Activated naive CD8-positive, alpha-beta T cell treated with anti-CD3 and anti-CD28 coated beads, Interleukin-2, amount 10 ng/mL, durations not matched to agents 7 days and 5 days (primary cell): ENCODE data around the gene ST6GALNAC6. TPM values are rescaled to one million over a fixed set of nuclear protein-coding genes. Genes with fewer than 3 reads are reported as not detected.
A peak's percentile ranks its signal among the peaks of the same experiment; 100 is the strongest.
"Not testable (repeated sequence)": the region's sequence is repeated elsewhere in the genome, so short reads cannot be mapped to it uniquely, and the experiment has no call there.

Experiments
- ATAC-seq: fragments of 150-1000 bp; cut with Tn5 transposase; one replicate; pipeline ENCODE4 v1.10.0; 2021; ENCODE audit warnings: low read depth, moderate library complexity
- POLR2A ChIA-PET: fragments of 350-600 bp; sonication (Branson Sonifier 250); formaldehyde crosslinking; loops from one replicate; lab custom pipeline; 2021; ENCODE audit warnings: antibody characterized with exemption; lab: Charles Lee
- DNase-seq: peaks from one replicate; pipeline ENCODE4 v3.0.0; 2021
- H3K27ac Mint-ChIP-seq: one replicate; pipeline ENCODE4 v1.8.0; 2022; ENCODE audit warnings: mild to moderate bottlenecking, mixed read lengths
- H3K27me3 Mint-ChIP-seq: one replicate; pipeline ENCODE4 v1.8.0; 2022; ENCODE audit warnings: mild to moderate bottlenecking, moderate library complexity, mixed read lengths
- H3K36me3 Mint-ChIP-seq: one replicate; pipeline ENCODE4 v1.8.0; 2021; ENCODE audit warnings: mild to moderate bottlenecking, mixed read lengths
- H3K4me1 Mint-ChIP-seq: one replicate; pipeline ENCODE4 v1.8.0; 2021; ENCODE audit warnings: mixed read lengths
- H3K4me3 Mint-ChIP-seq: one replicate; pipeline ENCODE4 v1.8.0; 2022; ENCODE audit warnings: mild to moderate bottlenecking, moderate library complexity, mixed read lengths
- H3K9me3 Mint-ChIP-seq: one replicate; pipeline ENCODE4 v1.8.0; 2021; ENCODE audit warnings: mixed read lengths
- total RNA-seq, 2 experiments: library from RNA; stranded (reverse); gene quantifications; one replicate each; pipeline ENCODE4 v1.2.3, GENCODE V29; 2021

Gene ST6GALNAC6
- total RNA-seq, 2 experiments from 2014 or later: 105 to 112 TPM

- Mint-ChIP-seq H3K4me1 (peaks cover 15% of the 10 kb centered on the region), H3K4me3 (no peak overlapping the region), H3K9me3 (peaks cover 10% of the 10 kb centered on the region), H3K27ac (no peak overlapping the region), H3K27me3 (no peaks in the 10 kb centered on the region), H3K36me3 (peaks cover 52% of the 10 kb centered on the region)
- ATAC-seq (no peak), DNase-seq (no peak)
- POLR2A ChIA-PET: interaction anchor here (0.9 to 1.3 kb wide), 2 partner anchors 11 to 23 kb away, joined by 4 read pairs; no protein-coding TSS in a partner anchor
Measured at GRCh38 chr9:127892831-127893230, 6.6 kb downstream of the ST6GALNAC6 start.

- peaks cover 9% of the 10 kb centered on the region for H3K4me1 Mint-ChIP-seq
- ATAC-seq (no peak), DNase-seq (no peak)
- peaks cover 43% of the 10 kb centered on the region for H3K36me3 Mint-ChIP-seq
- peak overlapping the region; percentile 6 for H3K27ac Mint-ChIP-seq
- H3K4me3 Mint-ChIP-seq: no peak overlapping the region
- peaks cover 10% of the 10 kb centered on the region for H3K9me3 Mint-ChIP-seq
- no peaks in the 10 kb centered on the region for H3K27me3 Mint-ChIP-seq
- POLR2A ChIA-PET: interaction anchor here (1.0 kb wide), 1 partner anchor 155 kb away, joined by 4 read pairs; the partner anchor contains the start of gene TOR2A
Measured at GRCh38 chr9:127890053-127890452, 9.3 kb downstream of the ST6GALNAC6 start.

DNA sequence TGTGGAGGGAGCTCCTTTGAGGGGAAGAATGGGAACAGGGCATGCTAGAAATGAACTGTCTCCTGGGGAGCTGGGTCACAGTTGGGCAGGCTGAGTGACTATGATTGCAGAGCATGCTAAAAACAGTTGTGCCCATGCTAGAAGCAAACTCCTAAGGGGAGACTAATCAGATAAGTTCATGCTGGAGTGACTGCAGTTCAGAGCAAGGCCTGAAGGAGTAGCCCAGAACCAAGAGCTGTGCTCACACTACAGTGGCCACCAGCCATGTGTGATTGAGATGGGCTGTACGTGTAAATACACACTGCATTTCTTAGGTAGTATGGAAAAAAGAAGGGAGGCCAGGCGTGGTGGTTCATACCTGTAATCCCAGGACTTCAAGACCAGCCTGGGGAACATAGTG, 11.6 kb downstream of the ST6GALNAC6 start:
- peaks cover 27% of the 10 kb centered on the region for H3K36me3 Mint-ChIP-seq
- H3K27ac Mint-ChIP-seq: no peak overlapping the region
- H3K4me3 Mint-ChIP-seq: no peak overlapping the region
- POLR2A ChIA-PET: interaction anchor here (0.8 kb wide), 1 partner anchor 17 kb away, joined by 3 read pairs; no protein-coding TSS in a partner anchor
- ATAC-seq (no peak), DNase-seq (no peak)
- no peaks in the 10 kb centered on the region for H3K27me3 Mint-ChIP-seq
- peaks cover 15% of the 10 kb centered on the region for H3K4me1 Mint-ChIP-seq
- no peaks in the 10 kb centered on the region for H3K9me3 Mint-ChIP-seq

- H3K27me3 Mint-ChIP-seq: no peaks in the 10 kb centered on the region
- H3K4me3 Mint-ChIP-seq: no peak overlapping the region
- H3K9me3 Mint-ChIP-seq: no peaks in the 10 kb centered on the region
- peaks cover 14% of the 10 kb centered on the region for H3K4me1 Mint-ChIP-seq
- no peak for DNase-seq
- peaks cover 18% of the 10 kb centered on the region for H3K36me3 Mint-ChIP-seq
- no peak for ATAC-seq
- H3K27ac Mint-ChIP-seq: peak overlapping the region; percentile 67
- POLR2A ChIA-PET: interaction anchor here (0.6 to 2.6 kb wide), 2 partner anchors 30 to 167 kb away, joined by 3 to 9 read pairs; partner anchors contain the start of gene ST6GALNAC4
Measured at GRCh38 chr9:127886401-127886972, 12.9 kb downstream of the ST6GALNAC6 start.

- H3K36me3 Mint-ChIP-seq: peaks cover 13% of the 10 kb centered on the region
- H3K9me3 Mint-ChIP-seq: no peaks in the 10 kb centered on the region
- POLR2A ChIA-PET: interaction anchor here (0.6 to 2.6 kb wide), 5 partner anchors 18 to 167 kb away, joined by 3 to 9 read pairs (median 4); partner anchors contain the start of gene ST6GALNAC4
- no peaks in the 10 kb centered on the region for H3K27me3 Mint-ChIP-seq
- H3K27ac Mint-ChIP-seq: no peak overlapping the region
- no peak overlapping the region for H3K4me3 Mint-ChIP-seq
- ATAC-seq (no peak), DNase-seq (no peak)
- H3K4me1 Mint-ChIP-seq: peaks cover 12% of the 10 kb centered on the region
Measured at GRCh38 chr9:127885508-127886281, 13.7 kb downstream of the ST6GALNAC6 start.

DNA sequence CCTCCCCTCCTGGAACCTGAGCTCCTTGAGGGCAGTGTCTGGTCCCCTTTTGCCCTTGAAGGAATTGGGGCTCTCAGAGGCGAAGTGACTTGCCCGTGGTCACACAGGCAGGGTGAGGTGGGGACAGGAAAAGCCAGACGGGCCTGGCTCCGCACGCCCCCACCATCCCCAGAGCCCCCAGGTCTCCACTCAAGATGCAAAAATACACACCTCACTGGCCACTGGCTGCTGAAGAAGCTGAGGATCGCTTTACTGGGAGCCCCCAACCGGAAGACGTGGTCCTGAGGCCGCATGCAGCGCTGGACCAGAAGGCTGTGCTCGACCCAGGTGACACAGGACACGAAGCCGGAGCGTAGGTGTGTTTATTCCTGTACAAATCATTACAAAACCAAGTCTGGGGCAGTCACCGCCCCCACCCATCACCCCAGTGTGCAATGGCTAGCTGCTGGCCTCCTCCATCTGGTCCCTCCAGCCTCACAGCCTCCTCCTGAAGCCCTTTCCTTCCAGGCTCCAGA, 14.4 kb downstream of the ST6GALNAC6 start:
- POLR2A ChIA-PET: interaction anchor here (1.4 to 2.6 kb wide), 3 partner anchors 19 to 44 kb away, joined by 4 to 9 read pairs (median 8); partner anchors contain the start of gene ST6GALNAC4
- H3K27ac Mint-ChIP-seq: no peak overlapping the region
- peaks cover 13% of the 10 kb centered on the region for H3K36me3 Mint-ChIP-seq
- H3K9me3 Mint-ChIP-seq: no peaks in the 10 kb centered on the region
- no peak for DNase-seq
- ATAC-seq: no peak
- H3K4me3 Mint-ChIP-seq: no peak overlapping the region
- H3K4me1 Mint-ChIP-seq: peaks cover 12% of the 10 kb centered on the region
- H3K27me3 Mint-ChIP-seq: no peaks in the 10 kb centered on the region

GRCh38 chr9:127884427-127884911, 14.9 kb downstream of the ST6GALNAC6 start:
- no peaks in the 10 kb centered on the region for H3K27me3 Mint-ChIP-seq
- H3K27ac Mint-ChIP-seq: no peak overlapping the region
- POLR2A ChIA-PET: interaction anchor here (1.4 to 2.6 kb wide), 3 partner anchors 19 to 44 kb away, joined by 4 to 9 read pairs (median 8); partner anchors contain the start of gene ST6GALNAC4
- H3K36me3 Mint-ChIP-seq: peaks cover 13% of the 10 kb centered on the region
- H3K4me1 Mint-ChIP-seq: peaks cover 12% of the 10 kb centered on the region
- H3K4me3 Mint-ChIP-seq: no peak overlapping the region
- DNase-seq (no peak), ATAC-seq (no peak)
- no peaks in the 10 kb centered on the region for H3K9me3 Mint-ChIP-seq

GRCh38 chr9:127883959-127884358, 15.4 kb downstream of the ST6GALNAC6 start:
- Mint-ChIP-seq H3K36me3 (peaks cover 13% of the 10 kb centered on the region), H3K9me3 (no peaks in the 10 kb centered on the region), H3K27me3 (no peaks in the 10 kb centered on the region), H3K27ac (peak overlapping the region; percentile 21), H3K4me3 (no peak overlapping the region), H3K4me1 (peaks cover 12% of the 10 kb centered on the region)
- DNase-seq (no peak), ATAC-seq (no peak)
- POLR2A ChIA-PET: interaction anchor here (2.6 kb wide), 1 partner anchor 32 kb away, joined by 9 read pairs; the partner anchor contains the start of gene ST6GALNAC4

DNA sequence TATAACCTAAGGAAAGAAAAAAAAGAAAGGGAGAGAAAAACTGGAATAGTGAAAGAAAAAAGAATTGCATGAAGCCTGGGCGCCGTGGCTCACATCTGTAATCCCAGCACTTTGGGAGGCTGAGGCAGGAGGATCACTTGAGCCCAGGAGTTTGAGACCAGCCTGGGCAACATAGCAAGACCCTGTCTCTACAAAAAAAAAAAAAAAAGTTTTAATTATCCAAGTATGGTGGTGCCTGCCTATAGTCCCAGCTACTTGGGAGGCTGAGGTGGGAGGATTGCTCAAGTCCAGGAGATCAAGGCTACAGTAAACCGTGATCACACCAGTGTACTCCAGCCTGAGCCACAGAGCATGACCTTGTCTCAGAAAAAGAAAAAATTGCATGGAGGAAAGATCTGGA, 17.7 kb downstream of the ST6GALNAC6 start:
- H3K9me3 Mint-ChIP-seq, H3K36me3 Mint-ChIP-seq, H3K27ac Mint-ChIP-seq, H3K27me3 Mint-ChIP-seq, H3K4me3 Mint-ChIP-seq, ATAC-seq, DNase-seq: not testable (repeated sequence)
- H3K4me1 Mint-ChIP-seq: peaks cover 11% of the 10 kb centered on the region
- POLR2A ChIA-PET: interaction anchor here (1.0 to 1.3 kb wide), 2 partner anchors 22 to 24 kb away, joined by 3 to 4 read pairs; no protein-coding TSS in a partner anchor

DNA sequence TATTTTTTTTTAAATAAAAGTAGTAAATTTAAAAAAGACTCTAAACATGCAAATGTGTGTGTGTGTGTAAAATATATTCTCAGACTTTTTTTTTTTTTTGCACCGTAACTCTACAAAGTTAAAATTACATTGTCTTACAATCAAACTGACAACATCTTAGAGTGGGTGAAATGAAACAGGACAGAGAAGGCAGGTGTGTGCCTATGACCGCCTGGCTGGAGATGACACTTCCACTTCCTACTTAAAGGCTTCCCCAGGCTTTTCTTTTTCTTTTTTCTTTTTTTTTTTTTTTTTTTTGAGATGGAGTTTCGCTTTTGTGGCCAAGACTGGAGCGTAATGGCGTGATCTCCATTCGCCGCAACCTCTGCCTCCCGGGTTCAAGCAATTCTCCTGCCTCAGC, 19.3 kb downstream of the ST6GALNAC6 start:
- no peak for ATAC-seq
- H3K27me3 Mint-ChIP-seq: peaks cover 2% of the 10 kb centered on the region

DNA sequence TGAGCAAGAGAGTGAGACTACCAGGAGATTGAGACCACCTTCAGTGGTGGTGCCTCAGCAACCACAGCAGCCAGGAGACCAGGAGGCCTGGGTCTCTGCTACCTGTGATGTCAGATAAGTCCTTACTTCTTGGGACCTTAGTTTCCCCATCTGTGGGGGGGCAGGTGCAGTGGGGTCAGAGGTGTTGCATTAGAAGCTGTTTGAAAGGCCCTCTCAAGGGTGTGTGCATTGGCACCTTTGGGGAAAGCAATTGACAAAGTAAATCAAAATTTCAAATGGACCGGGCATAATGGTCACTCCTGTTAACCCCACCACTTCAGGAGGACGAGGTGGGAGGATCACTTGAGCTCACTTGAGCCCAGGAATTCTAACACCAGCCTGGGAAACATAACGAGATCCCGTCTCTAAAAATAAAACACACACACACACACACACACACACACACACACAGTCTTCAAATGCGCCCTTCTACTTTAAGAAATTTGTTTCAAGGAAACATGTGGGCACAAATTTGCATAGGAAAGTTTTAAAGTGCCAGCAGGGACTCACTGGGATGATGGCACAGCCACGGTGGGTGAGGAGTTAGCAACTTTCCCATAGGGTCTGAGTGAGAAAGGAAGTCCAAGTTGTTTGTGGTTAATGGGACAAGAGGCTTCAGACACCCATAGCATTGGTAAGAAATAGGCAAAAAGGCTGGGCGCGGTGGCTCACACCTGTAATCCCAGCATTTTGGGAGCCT, 20.6 kb downstream of the ST6GALNAC6 start:
- Mint-ChIP-seq H3K36me3 (peaks cover 5% of the 10 kb centered on the region), H3K9me3 (no peaks in the 10 kb centered on the region), H3K4me1 (peaks cover 6% of the 10 kb centered on the region), H3K4me3 (no peak overlapping the region), H3K27me3 (peaks cover 2% of the 10 kb centered on the region), H3K27ac (no peak overlapping the region)
- ATAC-seq (no peak), DNase-seq (no peak)
- POLR2A ChIA-PET: interaction anchor here (1.0 kb wide), 1 partner anchor 27 kb away, joined by 3 read pairs; no protein-coding TSS in a partner anchor

More for the DNA sequence above, 19.3 kb downstream of the ST6GALNAC6 start:
- Mint-ChIP-seq H3K27ac (no peak overlapping the region), H3K9me3 (no peaks in the 10 kb centered on the region), H3K4me1 (peaks cover 9% of the 10 kb centered on the region), H3K4me3 (no peak overlapping the region), H3K36me3 (peaks cover 9% of the 10 kb centered on the region)
- POLR2A ChIA-PET: interaction anchor here (0.7 kb wide), 3 partner anchors 37 to 104 kb away, joined by 3 to 7 read pairs (median 4); no protein-coding TSS in a partner anchor
- DNase-seq: no peak

- peaks cover 6% of the 10 kb centered on the region for H3K4me1 Mint-ChIP-seq
Measured at GRCh38 chr9:127878001-127878651, 21.3 kb downstream of the ST6GALNAC6 start.

More at GRCh38 chr9:127878001-127878651, 21.3 kb downstream of the ST6GALNAC6 start:
- ATAC-seq: no peak
- Mint-ChIP-seq H3K9me3 (no peaks in the 10 kb centered on the region), H3K27me3 (peaks cover 2% of the 10 kb centered on the region), H3K4me3 (no peak overlapping the region), H3K27ac (no peak overlapping the region), H3K36me3 (peaks cover 5% of the 10 kb centered on the region)
- no peak for DNase-seq
- POLR2A ChIA-PET: interaction anchor here (1.0 kb wide), 1 partner anchor 28 kb away, joined by 3 read pairs; no protein-coding TSS in a partner anchor
